B cell (primary cell): ENCODE results near the gene PFKM. TPM values are rescaled to one million over a fixed set of nuclear protein-coding genes. Genes with fewer than 3 reads are reported as not detected.

Experiments used
- ATAC-seq: fragments of 200-7000 bp; cut with Tn5 transposase; one replicate; pipeline ENCODE4 v1.10.0; 2021; ENCODE audit warnings: low read depth, mild to moderate bottlenecking, moderate number of reproducible peaks, moderate library complexity
- CTCF ChIA-PET: fragments of 350-600 bp; sonication (Branson Sonifier 250); formaldehyde crosslinking; loops from one replicate; lab custom pipeline; 2021; ENCODE audit warnings: antibody characterized with exemption, inconsistent platforms; lab: Charles Lee
- POLR2A ChIA-PET: fragments of 350-600 bp; sonication (Branson Sonifier 250); formaldehyde crosslinking; loops from one replicate; lab custom pipeline; 2021; ENCODE audit warnings: antibody characterized with exemption; lab: Charles Lee
- DNase-seq: peaks from one replicate; pipeline ENCODE4 v3.0.0; 2013
- H2AFZ ChIP-seq: 2 replicates; pipeline ENCODE4 v1.6.1; 2012; ENCODE audit warnings: mild to moderate bottlenecking, low read depth, low read length; ENCODE audit not compliant: insufficient read depth, poor library complexity, severe bottlenecking
- H3K27ac ChIP-seq, 2 donors: 1 replicate in 1 of 2; 2 replicates in 1 of 2; pipeline ENCODE4 v1.5.1; 2012 to 2013; ENCODE audit warnings: low read length in 2 of 2, mild to moderate bottlenecking in 2 of 2, moderate library complexity in 1 of 2
- H3K27me3 ChIP-seq, 4 experiments: fragments of 200-600 bp in 1 of 4; sonication (generic) in 1 of 4; replicated peaks in 1 of 4; 1 replicate in 2 of 4; 2 replicates in 2 of 4; pipeline versions ENCODE4 v1.6.1 to v1.7.0; 2013 to 2016; ENCODE audit warnings: low read length in 3 of 4, mild to moderate bottlenecking in 2 of 4, mixed read lengths in 1 of 4, moderate library complexity in 1 of 4; ENCODE audit not compliant: insufficient read depth in 4 of 4, control insufficient read depth in 3 of 4; ENCODE audit errors: control extremely low read depth in 1 of 4
- H3K36me3 ChIP-seq, 2 experiments: replicated peaks in 1 of 2; 1 replicate in 1 of 2; 2 replicates in 1 of 2; pipeline versions ENCODE4 v1.6.1 to v1.7.1; 2013; ENCODE audit warnings: low read length in 1 of 2; ENCODE audit not compliant: insufficient read depth in 2 of 2, control insufficient read depth in 1 of 2; ENCODE audit errors: control extremely low read depth in 1 of 2, extremely low read depth in 1 of 2
- H3K4me1 ChIP-seq, 2 donors: fragments of 200-600 bp in 1 of 2; sonication (generic) in 1 of 2; 1 replicate in 1 of 2; 2 replicates in 1 of 2; pipeline versions ENCODE4 v1.5.1 to v1.6.1; 2013 to 2017; ENCODE audit warnings: low read length in 2 of 2; ENCODE audit not compliant: control insufficient read depth in 2 of 2, insufficient read depth in 2 of 2
- H3K4me2 ChIP-seq: replicated peaks from 2 replicates; pipeline ENCODE3; 2012; ENCODE audit warnings: mild to moderate bottlenecking, low read depth, low read length; ENCODE audit not compliant: poor library complexity, severe bottlenecking
- H3K4me3 ChIP-seq, 5 experiments: fragments of 200-600 bp in 1 of 5; sonication (generic) in 1 of 5; 1 replicate in 3 of 5; 2 replicates in 2 of 5; pipeline versions ENCODE4 v1.5.1 to v1.7.0; 2011 to 2016; ENCODE audit warnings: low read length in 4 of 5, mild to moderate bottlenecking in 4 of 5, low read depth in 2 of 5, control low read depth in 1 of 5, moderate library complexity in 1 of 5; ENCODE audit not compliant: insufficient read depth in 1 of 5; ENCODE audit errors: control extremely low read depth in 1 of 5, extremely low read depth in 1 of 5
- H3K79me2 ChIP-seq: fragments of 200-600 bp; sonication (generic); one replicate; pipeline ENCODE4 v1.6.0; 2016; ENCODE audit warnings: low read length; ENCODE audit not compliant: control insufficient read depth, insufficient read depth
- H3K9ac ChIP-seq: fragments of 200-600 bp; sonication (generic); 2 replicates; pipeline ENCODE4 v1.6.1; 2017; ENCODE audit warnings: mild to moderate bottlenecking, low read length, moderate library complexity
- H3K9me3 ChIP-seq, 3 donors: one replicate each; pipeline versions ENCODE4 v1.6.1 to v1.7.1; 2013; ENCODE audit warnings: low read length in 2 of 3; ENCODE audit not compliant: control insufficient read depth in 2 of 3, insufficient read depth in 1 of 3; ENCODE audit errors: control extremely low read depth in 1 of 3
- H4K20me1 ChIP-seq: 2 replicates; pipeline ENCODE4 v1.6.0; 2012; ENCODE audit warnings: mild to moderate bottlenecking, low read length; ENCODE audit not compliant: insufficient read depth, control insufficient read depth, poor library complexity, severe bottlenecking
- H3K27ac Mint-ChIP-seq: one replicate; pipeline ENCODE4 v1.8.0; 2021; ENCODE audit warnings: mixed read lengths
- H3K27me3 Mint-ChIP-seq: one replicate; pipeline ENCODE4 v1.8.0; 2021; ENCODE audit warnings: mixed read lengths
- H3K4me1 Mint-ChIP-seq: one replicate; pipeline ENCODE4 v1.8.0; 2021; ENCODE audit warnings: mixed read lengths
- H3K4me3 Mint-ChIP-seq: one replicate; pipeline ENCODE4 v1.8.0; 2021; ENCODE audit warnings: mixed read lengths
- H3K9me3 Mint-ChIP-seq: one replicate; pipeline ENCODE4 v1.8.0; 2022; ENCODE audit warnings: mixed read lengths; ENCODE audit not compliant: insufficient read depth
- EZH2 ChIP-seq: IDR thresholded peaks from 2 replicates; pipeline ENCODE4 v1.6.1; 2012; ENCODE audit warnings: borderline replicate concordance, low read depth, mild to moderate bottlenecking, moderate library complexity, low read length; ENCODE audit not compliant: insufficient read depth, poor library complexity, severe bottlenecking
- WGBS: methylation state at CpG from one replicate; pipeline ENCODE4 v1.1.5; 2013; ENCODE audit warnings: missing lambda C conversion rate; ENCODE audit not compliant: insufficient coverage; 5-methylcytosine and 5-hydroxymethylcytosine counted together
- intact Hi-C: fragments of 100-400 bp; cut with micrococcal nuclease; formaldehyde crosslinking; loops from one replicate; pipeline ENCODE4 v1.10.0; 2022
- polyA plus RNA-seq: library from polyadenylated mRNA; depleted of rRNA; stranded (reverse); fragments of >200 nt; gene quantifications from 2 replicates; pipeline ENCODE4 v1.2.3, GENCODE V29; 2012
- total RNA-seq, 2 donors: library from RNA; stranded (reverse); fragments of 120-200 nt in 1 of 2; gene quantifications; 1 replicate in 1 of 2; 2 replicates in 1 of 2; pipeline versions ENCODE4 v1.2.3 to v1.2.4, GENCODE V29; 2013 to 2022
- TF ChIP-seq, protein P1 (sequence below): fragments of 200-600 bp; IDR thresholded peaks from one replicate; pipeline ENCODE4 v1.8.0; 2022; ENCODE audit warnings: antibody characterized with exemption, mild to moderate bottlenecking

PFKM gene
- total and polyA plus RNA-seq, 2 donors (not counting 1 experiment from before 2014, with no cell fraction given), result 20.3 to 43.0 TPM

DNA sequence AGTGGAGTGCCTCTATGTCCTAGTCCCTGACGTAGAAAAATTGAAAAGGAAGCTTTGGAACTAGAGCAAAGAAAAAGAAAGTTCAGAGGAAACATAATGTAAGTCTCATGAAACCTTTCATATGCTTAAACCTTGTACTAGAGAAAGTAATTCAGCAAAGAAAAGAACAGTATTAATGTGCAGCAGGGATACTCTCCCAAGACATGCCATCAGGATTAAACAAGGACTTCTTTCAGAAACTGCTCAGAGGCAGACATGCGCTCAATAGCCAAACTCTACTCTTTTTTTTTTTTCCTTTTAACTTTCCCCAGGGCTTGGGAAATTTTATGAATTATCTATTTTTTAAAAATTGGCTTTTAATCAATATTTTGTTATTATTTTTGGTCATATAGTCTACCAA is 45.3 kb downstream of the PFKM start:
- Mint-ChIP-seq H3K4me3 (no peak overlapping the region), H3K27me3 (peaks cover 22% of the 10 kb centered on the region), H3K27ac (no peak overlapping the region), H3K4me1 (no peaks in the 10 kb centered on the region), H3K9me3 (no peaks in the 10 kb centered on the region)
- intact Hi-C loops, result loop anchor here (2.0 to 10.0 kb wide), 4 partner anchors 18 to 330 kb away; partner anchors contain the start of genes CCDC184 and VDR
- H3K4me2 ChIP-seq, result no peak overlapping the region
- H3K27ac ChIP-seq, result no peak overlapping the region
- no peak overlapping the region for H3K9ac ChIP-seq
- no peak overlapping the region for H2AFZ ChIP-seq
- no peaks in the 10 kb centered on the region for H3K79me2 ChIP-seq
- H3K36me3 ChIP-seq, result no peaks in the 10 kb centered on the region
- no peak for TF ChIP-seq EZH2
- TF ChIP-seq, protein P1, sequence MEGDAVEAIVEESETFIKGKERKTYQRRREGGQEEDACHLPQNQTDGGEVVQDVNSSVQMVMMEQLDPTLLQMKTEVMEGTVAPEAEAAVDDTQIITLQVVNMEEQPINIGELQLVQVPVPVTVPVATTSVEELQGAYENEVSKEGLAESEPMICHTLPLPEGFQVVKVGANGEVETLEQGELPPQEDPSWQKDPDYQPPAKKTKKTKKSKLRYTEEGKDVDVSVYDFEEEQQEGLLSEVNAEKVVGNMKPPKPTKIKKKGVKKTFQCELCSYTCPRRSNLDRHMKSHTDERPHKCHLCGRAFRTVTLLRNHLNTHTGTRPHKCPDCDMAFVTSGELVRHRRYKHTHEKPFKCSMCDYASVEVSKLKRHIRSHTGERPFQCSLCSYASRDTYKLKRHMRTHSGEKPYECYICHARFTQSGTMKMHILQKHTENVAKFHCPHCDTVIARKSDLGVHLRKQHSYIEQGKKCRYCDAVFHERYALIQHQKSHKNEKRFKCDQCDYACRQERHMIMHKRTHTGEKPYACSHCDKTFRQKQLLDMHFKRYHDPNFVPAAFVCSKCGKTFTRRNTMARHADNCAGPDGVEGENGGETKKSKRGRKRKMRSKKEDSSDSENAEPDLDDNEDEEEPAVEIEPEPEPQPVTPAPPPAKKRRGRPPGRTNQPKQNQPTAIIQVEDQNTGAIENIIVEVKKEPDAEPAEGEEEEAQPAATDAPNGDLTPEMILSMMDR, result no peak
- H3K4me3 ChIP-seq, result no peak overlapping the region
- CTCF ChIA-PET, result interaction anchor here (0.7 to 4.1 kb wide), 23 partner anchors 9 to 860 kb away, joined by 3 to 28 read pairs (median 4); partner anchors contain the start of genes CCDC184, SENP1, TMEM106C and VDR
- POLR2A ChIA-PET, result interaction anchor here (0.6 kb wide), 1 partner anchor 336 kb away, joined by 4 read pairs; no protein-coding TSS in a partner anchor
- ATAC-seq (no peak), DNase-seq (no peak)
- no peaks in the 10 kb centered on the region for H3K4me1 ChIP-seq
- no peaks in the 10 kb centered on the region for H4K20me1 ChIP-seq
- H3K27me3 ChIP-seq, result peaks cover 0 to 13% (median 1%) of the 10 kb centered on the region in 4 experiments
- no peaks in the 10 kb centered on the region for H3K9me3 ChIP-seq
- no CpG with 5 or more reads among the region's 2 CpGs for WGBS
